Transverse colon (tissue), 3 donors: Measurements from ENCODE around the gene CEP89.
"Not testable (repeated sequence)": the region's sequence is repeated elsewhere in the genome, so short reads cannot be mapped to it uniquely, and the experiment has no call there.

Experiments
- POLR2A ChIP-seq: fragments of 450-650 bp; IDR thresholded peaks from one replicate; pipeline ENCODE4 v1.6.1; 2016; ENCODE audit warnings: antibody characterized with exemption, mild to moderate bottlenecking, moderate library complexity
- TF ChIP-seq, protein P1 (sequence below), 5 experiments: fragments of 200-600 bp in 3 of 5; fragments of 450-650 bp in 2 of 5; sonication (generic) in 3 of 5; IDR thresholded peaks; 1 replicate in 2 of 5; 2 replicates in 3 of 5; pipeline ENCODE4 v1.5.1; 2016 to 2017; ENCODE audit warnings: antibody characterized with exemption in 5 of 5, inconsistent platforms in 3 of 5, mild to moderate bottlenecking in 2 of 5, moderate library complexity in 1 of 5

DNA sequence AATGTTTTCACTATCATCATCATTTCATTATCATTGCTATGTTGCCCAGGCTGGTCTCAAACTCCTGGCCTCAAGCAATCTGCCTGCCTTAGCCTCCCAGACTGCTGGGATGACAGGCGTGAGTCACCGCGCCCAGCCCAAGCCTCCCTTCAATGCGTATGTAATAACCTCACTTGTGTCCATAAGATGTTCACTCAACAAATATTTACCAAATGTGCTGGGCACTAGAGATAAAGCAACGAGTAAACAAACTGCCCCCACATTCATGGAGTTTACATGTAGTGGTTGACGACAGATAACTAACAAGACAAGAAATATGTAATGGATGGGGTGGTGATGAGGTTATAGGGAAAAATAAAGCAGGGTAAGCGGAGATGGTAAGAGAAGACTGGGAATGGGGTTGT is 25.3 kb upstream of the CEP89 start:
- TF ChIP-seq, protein P1, sequence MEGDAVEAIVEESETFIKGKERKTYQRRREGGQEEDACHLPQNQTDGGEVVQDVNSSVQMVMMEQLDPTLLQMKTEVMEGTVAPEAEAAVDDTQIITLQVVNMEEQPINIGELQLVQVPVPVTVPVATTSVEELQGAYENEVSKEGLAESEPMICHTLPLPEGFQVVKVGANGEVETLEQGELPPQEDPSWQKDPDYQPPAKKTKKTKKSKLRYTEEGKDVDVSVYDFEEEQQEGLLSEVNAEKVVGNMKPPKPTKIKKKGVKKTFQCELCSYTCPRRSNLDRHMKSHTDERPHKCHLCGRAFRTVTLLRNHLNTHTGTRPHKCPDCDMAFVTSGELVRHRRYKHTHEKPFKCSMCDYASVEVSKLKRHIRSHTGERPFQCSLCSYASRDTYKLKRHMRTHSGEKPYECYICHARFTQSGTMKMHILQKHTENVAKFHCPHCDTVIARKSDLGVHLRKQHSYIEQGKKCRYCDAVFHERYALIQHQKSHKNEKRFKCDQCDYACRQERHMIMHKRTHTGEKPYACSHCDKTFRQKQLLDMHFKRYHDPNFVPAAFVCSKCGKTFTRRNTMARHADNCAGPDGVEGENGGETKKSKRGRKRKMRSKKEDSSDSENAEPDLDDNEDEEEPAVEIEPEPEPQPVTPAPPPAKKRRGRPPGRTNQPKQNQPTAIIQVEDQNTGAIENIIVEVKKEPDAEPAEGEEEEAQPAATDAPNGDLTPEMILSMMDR (IDR thresholded peaks at IDR 0.05), result not testable (repeated sequence)
- not testable (repeated sequence) for TF ChIP-seq POLR2A
